SK-N-SH treated with all-trans-retinoic acid at 6 μM for 48 hours (cell line): Measurements from ENCODE around the gene ACTN3.

Experiments
- OSR1 ChIP-seq: fragments of 250-450 bp; sonication (Bioruptor Pico); IDR thresholded peaks from 2 replicates; pipeline ENCODE4 v1.8.0; 2022; ENCODE audit warnings: moderate library complexity, mild to moderate bottlenecking, inconsistent platforms
- ZFP3 ChIP-seq: fragments of 250-450 bp; sonication (Bioruptor Pico); IDR thresholded peaks from 2 replicates; pipeline ENCODE4 v1.5.0; 2020; ENCODE audit warnings: mild to moderate bottlenecking, moderate library complexity

DNA sequence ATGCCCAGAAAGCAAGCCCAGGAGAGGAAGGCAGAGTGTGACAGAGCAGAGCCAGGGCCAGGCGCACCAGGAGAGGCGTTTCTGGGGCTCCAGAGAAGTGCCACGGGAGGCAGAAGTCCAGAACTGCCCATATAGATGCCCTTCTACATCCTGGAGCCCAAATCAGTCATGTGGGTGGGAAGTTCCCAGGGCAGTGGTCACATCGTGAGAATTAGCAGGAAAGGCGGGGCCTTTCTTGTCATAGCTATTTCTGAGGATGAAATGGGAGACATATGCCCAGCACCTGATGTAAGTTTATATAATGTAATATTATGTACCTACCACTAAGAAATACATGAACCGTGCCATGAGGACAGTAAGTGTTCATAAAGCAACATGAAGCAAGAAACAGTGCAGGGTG lies 13.9 kb upstream of the ACTN3 start:
- TF ChIP-seq ZFP3 (CRISPR knock-in tag) (no peak), OSR1 (CRISPR knock-in tag) (no peak)
